HG03558 (cell line): Measurements from ENCODE around the gene APOL4.
"Not testable (repeated sequence)": the region's sequence is repeated elsewhere in the genome, so short reads cannot be mapped to it uniquely, and the experiment has no call there.

Experiments
- ATAC-seq: cut with Tn5 transposase; IDR thresholded peaks from one replicate; pipeline ENCODE4 v1.9.1; 2021; ENCODE audit warnings: moderate number of reproducible peaks; ENCODE audit not compliant: unreplicated experiment; ENCODE audit errors: extremely low read depth

Gene APOL4

GRCh38 chr22:36209488-36209908 lies 7.9 kb upstream of the APOL4 start:
- not testable (repeated sequence) for ATAC-seq

DNA sequence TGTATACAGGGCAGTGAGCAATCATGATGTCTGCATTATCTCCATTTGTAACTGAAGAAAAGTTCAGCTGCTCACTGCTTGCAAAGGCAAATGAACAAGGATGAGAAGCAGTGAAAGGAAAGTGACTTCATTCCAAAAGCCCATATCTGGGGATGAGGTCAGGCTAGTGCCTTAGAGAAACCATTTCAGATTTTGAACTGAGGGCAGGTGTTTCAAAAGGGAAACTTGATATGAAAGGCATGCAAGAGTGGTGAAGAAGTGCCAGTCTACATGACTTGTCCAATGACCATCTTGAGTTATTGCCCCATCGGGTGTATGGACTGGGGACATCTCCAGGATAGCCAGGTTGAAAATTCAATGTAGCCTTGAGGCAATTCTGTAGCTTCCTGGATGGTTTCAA lies 7.3 kb upstream of the APOL4 start:
- ATAC-seq = no peak

- no peak for ATAC-seq
These were observed 6.7 kb upstream of the APOL4 start for GRCh38 chr22:36208162-36208765.

- ATAC-seq = no peak
These were observed 4.6 kb upstream of the APOL4 start for GRCh38 chr22:36206255-36206654.

- not testable (repeated sequence) for ATAC-seq
These were observed 4.0 kb upstream of the APOL4 start for GRCh38 chr22:36205573-36205972.

GRCh38 chr22:36204632-36205015 lies 3.0 kb upstream of the APOL4 start:
- ATAC-seq = no peak

DNA sequence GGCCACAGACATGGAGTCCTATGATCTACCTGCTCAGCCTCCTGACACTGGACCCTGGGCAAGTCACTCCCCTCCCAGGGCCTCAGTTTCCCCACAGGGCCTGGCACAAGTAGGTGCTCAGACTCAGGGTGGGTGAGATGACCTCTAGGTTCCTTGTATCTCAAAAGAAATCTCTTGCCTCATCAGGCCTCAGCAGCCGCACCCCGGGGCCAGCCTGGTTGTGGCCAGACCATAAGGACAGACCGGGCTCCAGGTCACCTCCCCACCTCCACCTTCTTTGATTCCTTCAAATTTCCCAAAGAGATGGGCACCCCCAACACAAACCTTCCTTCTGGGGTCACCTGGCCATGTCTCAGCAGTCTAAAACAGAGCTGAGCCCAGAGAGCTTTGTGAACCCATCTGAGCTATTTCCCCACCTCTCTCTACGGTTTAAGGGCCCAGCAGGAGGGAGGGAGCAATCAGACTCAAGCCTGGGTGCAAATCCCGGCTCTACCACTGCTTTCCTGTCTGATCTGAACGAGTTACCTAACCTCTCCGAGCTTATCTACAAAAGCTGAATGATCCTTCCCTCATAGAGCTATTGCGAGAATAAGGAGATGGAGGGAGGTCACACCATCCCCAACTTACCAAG lies 2.5 kb upstream of the APOL4 start:
- no peak for ATAC-seq

- ATAC-seq = not testable (repeated sequence)
These were observed 1.8 kb upstream of the APOL4 start for GRCh38 chr22:36203441-36203840.

GRCh38 chr22:36202906-36203305 lies 1.3 kb upstream of the APOL4 start:
- ATAC-seq = not testable (repeated sequence)

- ATAC-seq = not testable (repeated sequence)
These were observed 584 bp downstream of the APOL4 start for GRCh38 chr22:36201025-36201424.

- no peak for ATAC-seq
These were observed 2.5 kb downstream of the APOL4 start for GRCh38 chr22:36199001-36199551.

DNA sequence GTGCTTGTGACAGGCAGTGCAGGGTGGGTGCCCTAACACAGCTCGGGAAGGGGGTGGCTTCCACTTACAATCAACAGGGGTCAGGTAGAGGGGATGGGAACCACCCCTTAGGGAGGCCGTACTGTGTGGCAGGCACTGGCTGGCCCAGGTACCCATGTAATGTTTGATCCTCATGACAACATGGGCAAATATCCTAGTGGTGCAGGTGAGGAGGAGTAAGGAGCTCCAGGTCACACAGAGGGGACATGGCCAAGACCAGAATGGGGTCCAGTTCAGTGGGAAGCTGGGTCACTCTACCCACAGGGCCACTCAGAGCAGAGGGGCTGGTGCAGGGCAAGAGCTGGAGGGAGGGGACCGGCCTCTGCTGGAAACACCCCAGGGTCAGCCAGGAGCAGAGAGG lies 3.1 kb downstream of the APOL4 start:
- ATAC-seq = no peak

GRCh38 chr22:36197514-36198146 lies 4.0 kb downstream of the APOL4 start:
- no peak for ATAC-seq

- ATAC-seq = no peak
These were observed 4.6 kb downstream of the APOL4 start for GRCh38 chr22:36197065-36197440.

DNA sequence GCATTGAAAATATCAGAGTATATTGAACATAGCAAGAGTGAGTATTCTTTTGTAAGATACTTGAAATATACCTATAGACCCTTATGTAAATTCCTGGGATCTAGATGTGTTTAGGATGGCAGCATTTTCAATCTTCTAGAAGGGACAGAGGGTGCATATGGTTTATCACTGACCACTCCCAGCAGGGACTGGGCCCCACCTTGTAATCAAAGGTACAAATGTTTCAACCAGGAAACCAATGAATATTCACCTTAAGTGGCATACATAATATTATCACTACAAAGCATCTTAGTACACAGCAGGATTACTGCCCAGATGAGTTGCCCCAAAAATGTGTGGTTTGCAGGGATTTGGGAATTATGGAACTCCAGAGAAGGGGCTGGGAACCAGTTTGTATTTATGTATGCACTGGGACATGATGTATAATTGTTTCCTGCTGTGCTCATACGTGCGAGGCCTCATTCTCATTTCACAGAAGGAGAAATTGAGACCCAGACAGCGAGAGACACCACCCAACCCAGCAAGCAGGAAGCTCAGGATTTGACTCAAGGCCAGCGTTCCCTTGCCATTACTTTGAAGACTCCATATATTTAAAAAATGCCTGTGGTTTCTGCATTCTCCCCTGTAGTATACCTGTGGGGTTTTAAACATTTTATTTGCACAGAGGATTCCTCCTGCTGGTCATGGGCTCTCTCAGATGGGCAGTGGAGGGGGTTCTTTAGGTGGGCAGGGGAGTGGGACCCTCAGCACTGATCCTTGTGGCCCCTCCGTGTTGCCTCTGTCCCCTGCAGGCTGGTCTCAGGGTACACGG lies 5.2 kb downstream of the APOL4 start:
- no peak for ATAC-seq

- no peak for ATAC-seq
These were observed 6.6 kb downstream of the APOL4 start for GRCh38 chr22:36194971-36195370.

- no peak for ATAC-seq
These were observed 7.2 kb downstream of the APOL4 start for GRCh38 chr22:36194385-36194784.

GRCh38 chr22:36193577-36193976 lies 8.0 kb downstream of the APOL4 start:
- ATAC-seq = no peak

DNA sequence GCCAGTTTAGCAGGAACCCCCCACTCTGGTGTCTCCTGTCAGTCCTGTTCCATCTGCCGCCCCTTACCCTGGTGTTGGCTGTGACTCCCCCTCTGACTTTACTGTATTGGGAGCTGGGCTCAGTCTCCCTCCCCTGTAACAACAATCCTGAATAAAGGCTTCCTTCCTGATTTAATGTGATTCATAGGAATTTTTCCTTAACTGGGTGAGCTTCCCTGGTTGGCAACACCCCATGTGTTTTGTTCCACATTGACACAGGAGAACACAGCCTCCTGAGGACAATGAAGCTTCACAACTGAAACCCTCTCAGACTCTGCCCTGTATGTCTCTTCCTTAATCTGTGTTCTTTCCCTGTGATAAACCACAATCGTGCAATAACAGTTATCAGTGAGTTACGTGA lies 8.4 kb downstream of the APOL4 start:
- ATAC-seq = no peak

DNA sequence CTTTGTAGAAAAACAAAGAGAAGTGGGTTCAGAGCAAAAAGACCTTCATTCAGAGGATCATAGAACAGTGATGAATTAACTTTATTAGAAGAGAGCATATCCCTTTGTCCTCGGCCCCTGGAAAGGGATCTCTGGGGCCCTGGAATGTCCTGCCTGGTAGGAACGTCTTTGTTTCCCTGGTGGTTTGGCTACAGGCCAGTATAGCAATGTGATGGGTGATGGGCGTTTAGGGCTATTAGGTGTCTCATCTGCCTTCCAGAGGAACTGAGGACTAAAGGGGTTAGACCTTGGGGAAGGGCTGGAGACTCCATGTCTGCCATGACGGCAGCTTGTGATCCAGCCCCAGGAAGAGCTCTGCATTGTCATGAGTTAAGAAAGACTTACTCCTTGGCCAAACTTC lies 9.1 kb downstream of the APOL4 start:
- ATAC-seq = no peak
